SK-N-SH treated with all-trans-retinoic acid at 6 μM for 48 hours (cell line): ENCODE results near the gene IGLL1.

Experiments used
- ATAC-seq: fragments of 200-7000 bp; cut with Tn5 transposase; 3 replicates; pipeline ENCODE4 v1.9.1; 2020; ENCODE audit warnings: mild to moderate bottlenecking, moderate library complexity
- ARNTL ChIP-seq: fragments of 450-650 bp; formaldehyde crosslinking; IDR thresholded peaks from 2 replicates; pipeline ENCODE4 v1.5.0; 2020; ENCODE audit warnings: low read depth, mild to moderate bottlenecking, moderate library complexity, borderline replicate concordance
- CREB5 ChIP-seq: fragments of 250-450 bp; sonication (Bioruptor Pico); IDR thresholded peaks from 2 replicates; pipeline ENCODE4 v1.5.1; 2020; ENCODE audit warnings: low read depth, mild to moderate bottlenecking, moderate library complexity
- CSDC2 ChIP-seq: fragments of 250-450 bp; sonication (Bioruptor Pico); IDR thresholded peaks from 2 replicates; pipeline ENCODE4 v1.5.0; 2020; ENCODE audit warnings: mild to moderate bottlenecking, moderate library complexity
- ESRRG ChIP-seq: fragments of 250-450 bp; sonication (Bioruptor Pico); IDR thresholded peaks from 2 replicates; pipeline ENCODE4 v1.6.1; 2021; ENCODE audit warnings: mild to moderate bottlenecking
- GLIS3 ChIP-seq: fragments of 250-450 bp; sonication (Bioruptor Pico); IDR thresholded peaks from 2 replicates; pipeline ENCODE4 v1.5.0; 2020; ENCODE audit warnings: mild to moderate bottlenecking, moderate library complexity
- ISL1 ChIP-seq: fragments of 250-450 bp; sonication (Bioruptor Pico); IDR thresholded peaks from 2 replicates; pipeline ENCODE4 v2.1.2; 2022; ENCODE audit warnings: mild to moderate bottlenecking, moderate library complexity
- OSR1 ChIP-seq: fragments of 250-450 bp; sonication (Bioruptor Pico); IDR thresholded peaks from 2 replicates; pipeline ENCODE4 v1.8.0; 2022; ENCODE audit warnings: moderate library complexity, mild to moderate bottlenecking, inconsistent platforms
- PATZ1 ChIP-seq: fragments of 250-450 bp; sonication (Bioruptor Pico); IDR thresholded peaks from 2 replicates; pipeline ENCODE4 v1.8.0; 2020; ENCODE audit warnings: mild to moderate bottlenecking, moderate library complexity, borderline replicate concordance
- PPARA ChIP-seq: fragments of 250-450 bp; sonication (Bioruptor Pico); IDR thresholded peaks from 2 replicates; pipeline ENCODE4 v1.5.0; 2020; ENCODE audit warnings: mild to moderate bottlenecking, borderline replicate concordance
- RARB ChIP-seq: fragments of 250-450 bp; sonication (Bioruptor Pico); IDR thresholded peaks from 2 replicates; pipeline ENCODE4 v1.8.0; 2021; ENCODE audit warnings: mild to moderate bottlenecking, moderate library complexity
- SNAI2 ChIP-seq: fragments of 250-450 bp; sonication (Bioruptor Pico); IDR thresholded peaks from 2 replicates; pipeline ENCODE4 v1.5.0; 2020; ENCODE audit warnings: mild to moderate bottlenecking, moderate library complexity
- TOX ChIP-seq: fragments of 250-450 bp; sonication (Bioruptor Pico); IDR thresholded peaks from 2 replicates; pipeline ENCODE4 v1.8.0; 2021; ENCODE audit warnings: mild to moderate bottlenecking, moderate library complexity, borderline replicate concordance
- ZC3H10 ChIP-seq: fragments of 250-450 bp; sonication (Bioruptor Pico); IDR thresholded peaks from 2 replicates; pipeline ENCODE4 v1.5.1; 2021; ENCODE audit warnings: mild to moderate bottlenecking, moderate library complexity
- ZFP3 ChIP-seq: fragments of 250-450 bp; sonication (Bioruptor Pico); IDR thresholded peaks from 2 replicates; pipeline ENCODE4 v1.5.0; 2020; ENCODE audit warnings: mild to moderate bottlenecking, moderate library complexity
- ZFP30 ChIP-seq: fragments of 450-650 bp; formaldehyde crosslinking; IDR thresholded peaks from 2 replicates; pipeline ENCODE4 v1.5.0; 2022; ENCODE audit warnings: mild to moderate bottlenecking, moderate library complexity
- ZNF565 ChIP-seq: fragments of 450-650 bp; formaldehyde crosslinking; conservative IDR thresholded peaks from 2 replicates; pipeline ENCODE4 v1.5.0; 2020; ENCODE audit warnings: low read depth, mild to moderate bottlenecking, moderate library complexity
- ZNF70 ChIP-seq: fragments of 450-650 bp; formaldehyde crosslinking; IDR thresholded peaks from 2 replicates; pipeline ENCODE4 v1.5.0; 2020; ENCODE audit warnings: mild to moderate bottlenecking, moderate library complexity
- ZNF8 ChIP-seq: fragments of 450-650 bp; formaldehyde crosslinking; IDR thresholded peaks from 2 replicates; pipeline ENCODE4 v1.5.0; 2020; ENCODE audit warnings: mild to moderate bottlenecking, moderate library complexity
- TF ChIP-seq, protein P1 (sequence below): fragments of 250-450 bp; sonication (Bioruptor Pico); IDR thresholded peaks from 2 replicates; pipeline ENCODE4 v1.8.0; 2021; ENCODE audit warnings: low read depth, mild to moderate bottlenecking, moderate library complexity, borderline replicate concordance
- TF ChIP-seq, protein P2 (sequence below): fragments of 250-450 bp; sonication (Bioruptor Pico); IDR thresholded peaks from 2 replicates; pipeline ENCODE4 v1.5.0; 2020; ENCODE audit warnings: mild to moderate bottlenecking, moderate library complexity
- TF ChIP-seq, protein P3 (sequence below): fragments of 250-450 bp; sonication (Bioruptor Pico); IDR thresholded peaks from 2 replicates; pipeline ENCODE4 v1.5.1; 2021; ENCODE audit warnings: mild to moderate bottlenecking, moderate library complexity

The IGLL1 gene

GRCh38 chr22:23553924-23554870, 25.9 kb downstream of the IGLL1 start:
- TF ChIP-seq ZFP3 (CRISPR knock-in tag) (no peak), OSR1 (CRISPR knock-in tag) (no peak), ZNF565 (CRISPR knock-in tag) (no peak), ARNTL (CRISPR knock-in tag) (no peak), ZNF70 (CRISPR knock-in tag) (no peak), GLIS3 (CRISPR knock-in tag) (no peak), RARB (no peak), ZC3H10 (CRISPR knock-in tag) (no peak), PPARA (no peak), ISL1 (no peak), ESRRG (CRISPR knock-in tag) (no peak), TOX (CRISPR knock-in tag) (no peak), CSDC2 (CRISPR knock-in tag) (no peak), ZNF8 (CRISPR knock-in tag) (no peak), SNAI2 (no peak)
- TF ChIP-seq, protein P1, sequence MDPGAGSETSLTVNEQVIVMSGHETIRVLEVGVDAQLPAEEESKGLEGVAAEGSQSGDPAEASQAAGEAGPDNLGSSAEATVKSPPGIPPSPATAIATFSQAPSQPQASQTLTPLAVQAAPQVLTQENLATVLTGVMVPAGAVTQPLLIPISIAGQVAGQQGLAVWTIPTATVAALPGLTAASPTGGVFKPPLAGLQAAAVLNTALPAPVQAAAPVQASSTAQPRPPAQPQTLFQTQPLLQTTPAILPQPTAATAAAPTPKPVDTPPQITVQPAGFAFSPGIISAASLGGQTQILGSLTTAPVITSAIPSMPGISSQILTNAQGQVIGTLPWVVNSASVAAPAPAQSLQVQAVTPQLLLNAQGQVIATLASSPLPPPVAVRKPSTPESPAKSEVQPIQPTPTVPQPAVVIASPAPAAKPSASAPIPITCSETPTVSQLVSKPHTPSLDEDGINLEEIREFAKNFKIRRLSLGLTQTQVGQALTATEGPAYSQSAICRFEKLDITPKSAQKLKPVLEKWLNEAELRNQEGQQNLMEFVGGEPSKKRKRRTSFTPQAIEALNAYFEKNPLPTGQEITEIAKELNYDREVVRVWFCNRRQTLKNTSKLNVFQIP (CRISPR knock-in tag) = no peak
- TF ChIP-seq, protein P2, sequence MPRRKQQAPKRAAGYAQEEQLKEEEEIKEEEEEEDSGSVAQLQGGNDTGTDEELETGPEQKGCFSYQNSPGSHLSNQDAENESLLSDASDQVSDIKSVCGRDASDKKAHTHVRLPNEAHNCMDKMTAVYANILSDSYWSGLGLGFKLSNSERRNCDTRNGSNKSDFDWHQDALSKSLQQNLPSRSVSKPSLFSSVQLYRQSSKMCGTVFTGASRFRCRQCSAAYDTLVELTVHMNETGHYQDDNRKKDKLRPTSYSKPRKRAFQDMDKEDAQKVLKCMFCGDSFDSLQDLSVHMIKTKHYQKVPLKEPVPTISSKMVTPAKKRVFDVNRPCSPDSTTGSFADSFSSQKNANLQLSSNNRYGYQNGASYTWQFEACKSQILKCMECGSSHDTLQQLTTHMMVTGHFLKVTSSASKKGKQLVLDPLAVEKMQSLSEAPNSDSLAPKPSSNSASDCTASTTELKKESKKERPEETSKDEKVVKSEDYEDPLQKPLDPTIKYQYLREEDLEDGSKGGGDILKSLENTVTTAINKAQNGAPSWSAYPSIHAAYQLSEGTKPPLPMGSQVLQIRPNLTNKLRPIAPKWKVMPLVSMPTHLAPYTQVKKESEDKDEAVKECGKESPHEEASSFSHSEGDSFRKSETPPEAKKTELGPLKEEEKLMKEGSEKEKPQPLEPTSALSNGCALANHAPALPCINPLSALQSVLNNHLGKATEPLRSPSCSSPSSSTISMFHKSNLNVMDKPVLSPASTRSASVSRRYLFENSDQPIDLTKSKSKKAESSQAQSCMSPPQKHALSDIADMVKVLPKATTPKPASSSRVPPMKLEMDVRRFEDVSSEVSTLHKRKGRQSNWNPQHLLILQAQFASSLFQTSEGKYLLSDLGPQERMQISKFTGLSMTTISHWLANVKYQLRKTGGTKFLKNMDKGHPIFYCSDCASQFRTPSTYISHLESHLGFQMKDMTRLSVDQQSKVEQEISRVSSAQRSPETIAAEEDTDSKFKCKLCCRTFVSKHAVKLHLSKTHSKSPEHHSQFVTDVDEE (CRISPR knock-in tag) = no peak
- TF ChIP-seq, all 23 proteins: peak for 0
- no peak for ATAC-seq

DNA sequence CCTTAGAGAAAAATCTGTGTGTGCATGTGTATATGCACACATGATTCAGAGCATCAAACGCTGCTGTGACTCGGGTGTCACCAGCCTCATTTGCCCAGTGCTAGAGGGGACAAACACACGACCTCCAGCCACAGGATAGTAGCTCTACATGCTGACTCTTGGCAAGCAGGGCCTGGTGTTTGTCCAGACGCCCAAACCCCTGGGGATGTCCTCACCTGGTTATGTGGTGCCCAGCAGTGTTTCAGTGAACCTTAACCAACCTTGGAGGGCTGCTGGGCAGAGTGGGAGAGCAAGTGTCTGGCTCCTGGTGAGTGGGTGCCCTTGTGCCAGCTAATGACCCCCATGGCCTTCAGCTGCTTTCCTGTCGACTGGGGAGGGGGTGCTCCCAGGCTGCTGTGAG, 26.7 kb downstream of the IGLL1 start:
- no peak for ATAC-seq
- TF ChIP-seq CSDC2 (CRISPR knock-in tag) (no peak), TOX (CRISPR knock-in tag) (no peak), PATZ1 (no peak), ZC3H10 (CRISPR knock-in tag) (no peak), ZNF70 (CRISPR knock-in tag) (no peak), ZFP3 (CRISPR knock-in tag) (no peak), GLIS3 (CRISPR knock-in tag) (no peak), PPARA (no peak), CREB5 (CRISPR knock-in tag) (no peak), ARNTL (CRISPR knock-in tag) (no peak), RARB (no peak), ISL1 (no peak), ESRRG (CRISPR knock-in tag) (no peak), ZNF8 (CRISPR knock-in tag) (no peak), ZFP30 (CRISPR knock-in tag) (no peak)
- TF ChIP-seq, protein P2 (CRISPR knock-in tag) = no peak
- TF ChIP-seq, protein P1 (CRISPR knock-in tag) = no peak
- TF ChIP-seq, protein P3, sequence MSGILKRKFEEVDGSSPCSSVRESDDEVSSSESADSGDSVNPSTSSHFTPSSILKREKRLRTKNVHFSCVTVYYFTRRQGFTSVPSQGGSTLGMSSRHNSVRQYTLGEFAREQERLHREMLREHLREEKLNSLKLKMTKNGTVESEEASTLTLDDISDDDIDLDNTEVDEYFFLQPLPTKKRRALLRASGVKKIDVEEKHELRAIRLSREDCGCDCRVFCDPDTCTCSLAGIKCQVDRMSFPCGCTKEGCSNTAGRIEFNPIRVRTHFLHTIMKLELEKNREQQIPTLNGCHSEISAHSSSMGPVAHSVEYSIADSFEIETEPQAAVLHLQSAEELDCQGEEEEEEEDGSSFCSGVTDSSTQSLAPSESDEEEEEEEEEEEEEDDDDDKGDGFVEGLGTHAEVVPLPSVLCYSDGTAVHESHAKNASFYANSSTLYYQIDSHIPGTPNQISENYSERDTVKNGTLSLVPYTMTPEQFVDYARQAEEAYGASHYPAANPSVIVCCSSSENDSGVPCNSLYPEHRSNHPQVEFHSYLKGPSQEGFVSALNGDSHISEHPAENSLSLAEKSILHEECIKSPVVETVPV = no peak
